Loucy (cell line): Measurements from ENCODE around the gene ENTPD6.

Experiments
- H2AFZ ChIP-seq: fragments of 200-600 bp; sonication (generic); 2 replicates; pipeline ENCODE4 v1.6.0; 2016; ENCODE audit warnings: antibody characterized with exemption, mild to moderate bottlenecking, low read length, moderate library complexity
- H3F3A ChIP-seq: fragments of 200-600 bp; 2 replicates; pipeline ENCODE4 v1.6.0; 2016; ENCODE audit warnings: antibody characterized with exemption, low read depth, mild to moderate bottlenecking
- H3K27me3 ChIP-seq: fragments of 200-600 bp; sonication (generic); 2 replicates; pipeline ENCODE4 v1.6.1; 2014; ENCODE audit warnings: low read length, mild to moderate bottlenecking; ENCODE audit not compliant: insufficient read depth, poor library complexity, severe bottlenecking
- H3K36me3 ChIP-seq: fragments of 200-600 bp; sonication (generic); 2 replicates; pipeline ENCODE4 v1.6.1; 2016; ENCODE audit warnings: low read length; ENCODE audit not compliant: insufficient read depth
- H3K4me1 ChIP-seq: fragments of 200-600 bp; sonication (generic); 2 replicates; pipeline ENCODE4 v1.5.1; 2014; ENCODE audit warnings: low read length, mild to moderate bottlenecking; ENCODE audit not compliant: insufficient read depth, poor library complexity, severe bottlenecking
- H3K4me2 ChIP-seq: fragments of 200-600 bp; sonication (generic); 2 replicates; pipeline ENCODE4 v1.6.0; 2014; ENCODE audit warnings: antibody characterized with exemption, low read length, low read depth, mild to moderate bottlenecking; ENCODE audit not compliant: poor library complexity, severe bottlenecking
- H3K4me3 ChIP-seq: fragments of 200-600 bp; sonication (generic); 2 replicates; pipeline ENCODE4 v1.5.1; 2014; ENCODE audit warnings: low read length, mild to moderate bottlenecking, mixed read lengths; ENCODE audit not compliant: poor library complexity, severe bottlenecking
- H3K79me2 ChIP-seq: fragments of 200-600 bp; sonication (generic); 2 replicates; pipeline ENCODE4 v1.6.1; 2014; ENCODE audit warnings: low read length; ENCODE audit not compliant: insufficient read depth
- H3K9ac ChIP-seq: fragments of 200-600 bp; sonication (generic); 2 replicates; pipeline ENCODE4 v1.6.0; 2014; ENCODE audit warnings: mild to moderate bottlenecking, low read depth, low read length, moderate library complexity; ENCODE audit not compliant: poor library complexity, severe bottlenecking
- H3K9me2 ChIP-seq: fragments of 200-600 bp; sonication (generic); replicated peaks from 2 replicates; pipeline ENCODE4 v1.6.1; 2016; ENCODE audit warnings: low read depth, low read length, mixed read lengths
- H3K9me3 ChIP-seq: fragments of 200-600 bp; sonication (generic); 2 replicates; pipeline ENCODE4 v1.6.1; 2014; ENCODE audit warnings: mild to moderate bottlenecking, antibody characterized with exemption, low read length, low read depth; ENCODE audit not compliant: insufficient read depth
- H4K20me1 ChIP-seq: fragments of 200-600 bp; sonication (generic); 2 replicates; pipeline ENCODE4 v1.6.0; 2014; ENCODE audit warnings: antibody characterized with exemption, low read length, mild to moderate bottlenecking; ENCODE audit not compliant: insufficient read depth, poor library complexity, severe bottlenecking
- EZH2phosphoT487 ChIP-seq: fragments of 200-600 bp; IDR thresholded peaks from 2 replicates; pipeline ENCODE4 v1.6.1; 2018; ENCODE audit warnings: antibody characterized with exemption, mild to moderate bottlenecking, moderate library complexity, borderline replicate concordance
- TF ChIP-seq, protein P1 (sequence below): fragments of 200-600 bp; sonication (generic); conservative IDR thresholded peaks from 2 replicates; pipeline ENCODE4 v1.5.1; 2014; ENCODE audit warnings: mild to moderate bottlenecking, antibody characterized with exemption, low read length

ENTPD6 gene

DNA sequence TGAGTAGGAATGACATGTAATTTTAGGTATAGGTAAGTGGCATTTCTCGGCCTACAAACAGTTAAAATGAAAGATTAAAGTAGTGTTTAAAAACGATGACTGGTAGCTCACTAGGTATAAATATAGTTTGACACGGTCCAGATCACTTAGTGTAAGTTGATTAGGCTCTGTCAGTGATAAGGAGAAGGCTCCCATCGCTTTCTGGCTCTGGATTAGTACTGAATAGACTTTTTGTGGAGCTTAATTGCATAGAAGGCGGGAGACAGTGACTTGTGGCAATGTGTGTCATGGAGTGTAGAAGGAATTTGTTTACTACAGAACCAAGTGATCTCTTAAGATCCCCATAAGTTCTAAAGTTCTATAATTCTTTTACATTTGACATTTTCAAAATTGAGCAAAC is 59.1 kb downstream of the ENTPD6 start:
- Histone ChIP-seq H4K20me1 (peaks cover 35% of the 10 kb centered on the region), H3K9me2 (no peaks in the 10 kb centered on the region), H3K4me1 (peaks cover 64% of the 10 kb centered on the region), H3K9me3 (no peaks in the 10 kb centered on the region), H3K79me2 (peaks cover 78% of the 10 kb centered on the region), H3K27me3 (no peaks in the 10 kb centered on the region), H3K4me3 (no peak overlapping the region), H3F3A (no peaks in the 10 kb centered on the region), H3K9ac (no peak overlapping the region), H2AFZ (no peak overlapping the region), H3K4me2 (no peak overlapping the region), H3K36me3 (peaks cover 5% of the 10 kb centered on the region; the same call in 1 of the 2 replicates)
- TF ChIP-seq, protein P1, sequence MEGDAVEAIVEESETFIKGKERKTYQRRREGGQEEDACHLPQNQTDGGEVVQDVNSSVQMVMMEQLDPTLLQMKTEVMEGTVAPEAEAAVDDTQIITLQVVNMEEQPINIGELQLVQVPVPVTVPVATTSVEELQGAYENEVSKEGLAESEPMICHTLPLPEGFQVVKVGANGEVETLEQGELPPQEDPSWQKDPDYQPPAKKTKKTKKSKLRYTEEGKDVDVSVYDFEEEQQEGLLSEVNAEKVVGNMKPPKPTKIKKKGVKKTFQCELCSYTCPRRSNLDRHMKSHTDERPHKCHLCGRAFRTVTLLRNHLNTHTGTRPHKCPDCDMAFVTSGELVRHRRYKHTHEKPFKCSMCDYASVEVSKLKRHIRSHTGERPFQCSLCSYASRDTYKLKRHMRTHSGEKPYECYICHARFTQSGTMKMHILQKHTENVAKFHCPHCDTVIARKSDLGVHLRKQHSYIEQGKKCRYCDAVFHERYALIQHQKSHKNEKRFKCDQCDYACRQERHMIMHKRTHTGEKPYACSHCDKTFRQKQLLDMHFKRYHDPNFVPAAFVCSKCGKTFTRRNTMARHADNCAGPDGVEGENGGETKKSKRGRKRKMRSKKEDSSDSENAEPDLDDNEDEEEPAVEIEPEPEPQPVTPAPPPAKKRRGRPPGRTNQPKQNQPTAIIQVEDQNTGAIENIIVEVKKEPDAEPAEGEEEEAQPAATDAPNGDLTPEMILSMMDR = no peak
- TF ChIP-seq EZH2phosphoT487 = no peak

DNA sequence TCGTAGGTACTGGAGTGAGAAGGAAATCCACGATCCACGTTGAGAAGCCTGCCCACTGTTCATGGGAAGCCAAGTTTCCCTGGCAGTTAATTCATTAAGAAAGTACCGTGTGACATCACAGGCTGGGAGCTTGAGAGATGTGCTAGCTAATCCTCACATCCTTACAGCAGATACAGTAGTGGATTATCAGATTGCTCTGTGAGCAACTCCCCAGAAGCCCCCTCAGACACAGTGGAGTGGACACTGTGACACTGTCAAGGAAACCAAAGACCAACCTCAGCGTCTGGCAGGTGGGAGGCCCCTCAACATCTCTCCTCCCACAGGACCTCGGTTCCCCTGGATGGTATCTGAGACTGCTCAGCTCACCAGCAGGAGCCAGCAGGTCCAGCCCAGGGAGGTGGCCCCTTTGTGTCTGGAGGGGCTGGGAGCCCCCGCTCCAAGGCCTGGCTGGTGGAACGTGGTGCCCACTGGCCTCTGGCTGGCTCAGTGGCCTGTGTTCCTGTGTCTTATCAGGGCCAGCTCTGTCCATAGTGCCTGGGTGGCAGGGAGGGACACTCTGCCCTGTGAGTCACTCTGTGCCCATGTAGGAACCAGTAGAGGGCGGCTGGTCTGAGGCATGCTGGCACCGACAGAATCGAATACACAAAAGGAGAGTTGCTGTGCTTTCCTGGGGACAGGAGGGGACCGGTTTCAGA is 59.6 kb downstream of the ENTPD6 start:
- H3K4me1 ChIP-seq = peaks cover 61% of the 10 kb centered on the region
- no peaks in the 10 kb centered on the region for H3K27me3 ChIP-seq
- no peaks in the 10 kb centered on the region for H3K9me3 ChIP-seq
- H2AFZ ChIP-seq = no peak overlapping the region
- H3K79me2 ChIP-seq = peaks cover 73% of the 10 kb centered on the region
- H3F3A ChIP-seq = no peaks in the 10 kb centered on the region
- no peak overlapping the region for H3K4me2 ChIP-seq
- H3K9ac ChIP-seq = no peak overlapping the region
- TF ChIP-seq, protein P1 = no peak
- TF ChIP-seq EZH2phosphoT487 = no peak
- no peak overlapping the region for H3K4me3 ChIP-seq
- peaks cover 11% of the 10 kb centered on the region; the same call in 1 of the 2 replicates for H3K36me3 ChIP-seq
- H3K9me2 ChIP-seq = no peaks in the 10 kb centered on the region
- H4K20me1 ChIP-seq = peaks cover 33% of the 10 kb centered on the region

DNA sequence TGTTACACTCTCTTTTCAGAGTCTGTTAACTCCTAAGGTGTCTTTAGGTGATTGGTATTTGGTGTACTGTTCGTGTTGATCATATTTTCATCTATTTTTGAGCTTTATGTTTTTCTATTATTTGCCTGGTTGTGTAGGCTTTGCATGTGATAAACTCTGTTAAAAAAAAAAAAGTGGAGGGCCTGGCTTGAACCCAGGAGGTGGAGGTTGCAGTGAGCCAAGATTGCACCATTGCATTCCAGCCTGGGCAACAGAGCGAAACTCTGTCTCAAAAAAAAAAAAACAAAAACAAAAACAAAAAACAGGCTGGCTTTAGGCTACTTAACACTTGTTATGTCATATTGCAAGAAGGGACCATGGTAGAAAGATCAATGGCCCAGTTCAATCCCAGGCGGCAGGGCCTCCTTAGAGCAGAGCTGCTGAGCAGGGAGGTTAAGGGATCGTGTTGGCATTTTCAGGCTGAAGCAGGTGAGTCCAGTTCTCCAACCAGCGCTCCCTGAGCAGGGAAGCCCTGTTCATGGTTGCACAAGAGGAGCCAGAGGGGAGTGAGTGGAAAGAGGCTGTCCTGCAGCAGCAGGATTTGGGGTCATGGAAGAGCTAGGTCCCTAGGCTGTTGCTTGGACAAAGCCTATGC is 60.8 kb downstream of the ENTPD6 start:
- Histone ChIP-seq H3K4me3 (no peak overlapping the region), H2AFZ (no peak overlapping the region), H3K36me3 (peaks cover 18% of the 10 kb centered on the region; the same call in 1 of the 2 replicates), H3K4me2 (no peak overlapping the region), H3K27me3 (no peaks in the 10 kb centered on the region), H3F3A (no peaks in the 10 kb centered on the region), H3K9ac (no peak overlapping the region), H4K20me1 (peaks cover 21% of the 10 kb centered on the region), H3K4me1 (peaks cover 49% of the 10 kb centered on the region), H3K9me2 (no peaks in the 10 kb centered on the region), H3K9me3 (no peaks in the 10 kb centered on the region), H3K79me2 (peaks cover 61% of the 10 kb centered on the region)
- TF ChIP-seq, protein P1 = no peak
- no peak for TF ChIP-seq EZH2phosphoT487
